Cortex of kidney (tissue), 1 donor: Measurements from ENCODE around the gene DEDD.

Source experiments
- DNase-seq: peaks from one replicate; lab custom pipeline; 2025; lab: John Stamatoyannopoulos, UW

The DEDD gene, protein sequence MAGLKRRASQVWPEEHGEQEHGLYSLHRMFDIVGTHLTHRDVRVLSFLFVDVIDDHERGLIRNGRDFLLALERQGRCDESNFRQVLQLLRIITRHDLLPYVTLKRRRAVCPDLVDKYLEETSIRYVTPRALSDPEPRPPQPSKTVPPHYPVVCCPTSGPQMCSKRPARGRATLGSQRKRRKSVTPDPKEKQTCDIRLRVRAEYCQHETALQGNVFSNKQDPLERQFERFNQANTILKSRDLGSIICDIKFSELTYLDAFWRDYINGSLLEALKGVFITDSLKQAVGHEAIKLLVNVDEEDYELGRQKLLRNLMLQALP

DNA sequence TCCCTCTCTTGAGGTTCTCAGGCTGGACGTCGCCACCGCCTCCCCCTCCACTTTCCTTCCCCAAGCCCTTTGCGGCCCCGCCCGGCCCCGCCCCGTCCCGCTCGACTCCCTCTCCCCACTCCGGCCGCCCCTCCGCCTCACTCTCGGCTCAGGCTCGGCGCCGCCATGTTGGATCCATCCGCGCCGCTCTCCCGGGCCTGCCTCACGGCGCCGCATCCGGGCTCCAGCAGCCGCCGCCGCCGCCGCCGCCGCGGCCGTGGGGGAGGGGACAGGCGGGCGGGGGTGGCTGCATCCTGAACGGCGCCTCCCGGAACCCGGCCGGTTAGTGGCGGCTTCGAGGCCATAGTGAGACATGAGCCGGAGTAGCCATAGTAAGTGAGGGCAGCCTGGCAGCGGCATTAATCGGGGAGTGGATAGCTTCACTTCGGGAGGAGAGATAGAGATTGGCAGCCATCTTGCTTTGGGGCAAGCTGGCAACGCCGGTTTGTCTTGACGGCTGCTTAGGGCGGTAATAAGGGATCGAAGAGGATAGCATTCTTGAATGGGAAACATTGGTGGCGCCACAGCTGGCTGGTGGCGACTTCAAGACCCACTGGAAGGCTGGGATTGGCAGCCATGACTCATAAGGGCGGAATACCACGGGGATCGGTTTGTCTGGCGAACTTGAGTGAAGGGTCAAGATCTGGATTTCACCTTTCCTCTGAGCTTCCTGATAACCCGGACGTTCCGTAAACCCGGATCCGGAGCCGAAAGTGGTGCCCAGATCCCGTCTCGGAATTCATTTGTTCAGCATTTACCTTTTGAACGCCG, at the start of gene DEDD:
DEDD (minus strand) TSS at position 258 of the 810 bp plus-strand sequence. CDS start 8,205 bp downstream, outside the sequence.
- peak; percentile 59 for DNase-seq

DNA sequence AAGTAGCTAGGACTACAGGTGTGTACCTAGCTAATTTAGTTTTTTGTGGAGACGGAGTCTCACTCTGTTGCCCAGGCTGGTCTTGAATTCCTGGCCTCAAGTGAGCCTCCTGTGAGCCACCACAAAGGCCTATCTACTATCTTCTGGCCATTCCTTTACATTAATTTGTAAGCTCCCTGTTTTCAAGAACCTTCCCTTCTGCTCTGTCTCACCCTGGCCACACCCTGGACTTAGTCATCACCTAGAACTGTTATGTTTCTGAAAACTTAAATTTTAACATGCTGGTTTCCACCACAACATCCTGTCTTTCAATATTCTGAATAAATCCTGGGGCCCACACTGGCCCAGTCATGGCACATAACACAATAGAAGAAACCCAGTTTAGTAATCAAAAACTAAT, 49.7 kb upstream of the DEDD start:
- no peak for DNase-seq

DNA sequence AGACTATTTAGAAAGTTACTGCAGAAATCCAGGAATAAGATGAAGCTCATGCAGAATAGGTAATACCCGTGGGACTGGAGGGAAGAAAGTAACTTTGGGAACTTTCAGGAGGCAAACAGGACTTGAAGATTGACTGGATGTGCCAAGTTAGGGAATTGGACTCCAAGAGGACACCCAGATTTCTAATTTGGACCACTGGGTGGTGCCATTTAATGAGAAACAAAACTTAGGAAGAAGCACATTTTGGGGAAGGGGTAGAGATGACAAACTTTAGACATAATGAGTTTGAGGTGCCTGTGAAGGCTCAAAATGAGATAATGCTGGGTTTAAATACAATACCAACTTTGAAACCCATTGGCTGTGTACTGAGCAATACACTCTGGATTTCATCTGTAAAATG, 48.2 kb upstream of the DEDD start:
- no peak for DNase-seq

DNA sequence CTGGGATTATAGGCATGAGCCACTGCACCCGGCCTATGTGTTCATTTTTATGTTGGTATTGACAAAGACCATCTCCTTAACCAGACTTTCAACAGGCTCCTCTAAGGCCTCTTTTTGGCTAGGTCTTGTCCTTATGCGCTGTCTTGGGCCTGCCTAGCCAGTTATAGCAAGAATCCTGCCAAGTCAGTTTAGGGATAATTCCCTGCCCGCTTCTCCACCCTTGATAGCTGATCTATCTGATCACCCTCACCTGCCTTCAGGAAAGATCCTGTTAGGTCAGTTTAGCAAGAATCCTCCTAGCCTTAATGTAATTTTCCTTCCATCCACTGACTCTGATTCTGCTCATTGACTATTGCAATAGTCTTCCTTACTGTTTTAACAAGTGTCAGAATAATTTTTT, 47.2 kb upstream of the DEDD start:
- no peak for DNase-seq

DNA sequence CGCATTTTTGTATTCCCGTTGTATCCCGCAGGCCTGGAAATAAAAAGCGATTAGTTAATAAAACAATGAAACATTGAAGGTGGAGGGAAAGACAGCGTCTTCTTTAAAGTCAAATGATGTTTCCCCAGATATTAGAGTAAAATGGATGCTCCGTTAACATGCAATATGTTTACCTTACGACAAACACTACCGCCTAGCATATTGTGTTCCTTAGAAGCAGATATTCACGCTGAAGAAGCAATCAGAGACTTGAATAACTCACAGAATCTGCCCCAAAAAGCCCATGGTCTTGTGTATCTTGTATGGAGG, 45.4 kb upstream of the DEDD start:
- DNase-seq, result no peak

DNA sequence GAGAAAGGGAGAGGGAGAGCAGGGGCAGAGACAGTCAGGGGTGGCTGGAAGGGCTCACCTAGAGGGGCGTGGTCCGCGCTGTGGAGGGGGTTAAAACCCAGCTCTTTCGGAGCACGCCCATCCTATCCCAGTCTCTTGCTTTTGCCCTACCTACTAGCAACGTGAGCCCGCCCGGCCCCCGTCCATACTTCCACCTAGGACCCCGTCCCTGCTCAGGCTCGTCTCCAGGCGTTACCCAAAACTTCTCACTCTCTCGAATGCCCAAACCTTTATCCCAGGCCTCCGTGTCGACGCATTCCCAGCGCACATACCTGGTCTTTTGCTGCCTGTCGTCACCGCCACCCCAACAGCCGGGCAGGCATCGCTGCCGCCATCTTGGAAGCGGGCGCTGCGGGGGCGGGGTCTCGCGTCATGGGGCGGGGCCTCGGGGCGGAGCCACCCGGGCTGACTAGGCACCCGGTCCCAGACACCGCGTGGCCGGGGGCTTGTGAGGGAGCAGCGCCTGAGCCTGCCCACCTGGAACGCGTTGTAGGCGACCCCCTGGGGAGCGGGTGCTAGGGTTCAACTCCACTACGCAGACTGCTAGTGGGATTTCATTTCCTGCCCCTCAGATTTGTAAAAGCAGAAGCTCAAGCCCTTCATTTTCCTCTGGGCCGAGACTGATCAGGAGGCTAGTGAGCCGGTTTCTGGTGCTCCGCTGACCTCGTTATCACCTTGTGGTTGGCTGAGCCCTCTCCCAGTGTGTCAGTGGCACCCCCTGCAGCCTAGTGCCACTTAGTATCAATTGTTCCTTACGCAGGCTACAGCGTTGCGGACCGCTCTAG, 44.9 kb upstream of the DEDD start, which contains the start of gene B4GALT3:
B4GALT3 (minus strand) TSS at position 396 of the 824 bp plus-strand sequence. CDS start 1,447 bp downstream, outside the sequence.
- peak; percentile 61 for DNase-seq

DNA sequence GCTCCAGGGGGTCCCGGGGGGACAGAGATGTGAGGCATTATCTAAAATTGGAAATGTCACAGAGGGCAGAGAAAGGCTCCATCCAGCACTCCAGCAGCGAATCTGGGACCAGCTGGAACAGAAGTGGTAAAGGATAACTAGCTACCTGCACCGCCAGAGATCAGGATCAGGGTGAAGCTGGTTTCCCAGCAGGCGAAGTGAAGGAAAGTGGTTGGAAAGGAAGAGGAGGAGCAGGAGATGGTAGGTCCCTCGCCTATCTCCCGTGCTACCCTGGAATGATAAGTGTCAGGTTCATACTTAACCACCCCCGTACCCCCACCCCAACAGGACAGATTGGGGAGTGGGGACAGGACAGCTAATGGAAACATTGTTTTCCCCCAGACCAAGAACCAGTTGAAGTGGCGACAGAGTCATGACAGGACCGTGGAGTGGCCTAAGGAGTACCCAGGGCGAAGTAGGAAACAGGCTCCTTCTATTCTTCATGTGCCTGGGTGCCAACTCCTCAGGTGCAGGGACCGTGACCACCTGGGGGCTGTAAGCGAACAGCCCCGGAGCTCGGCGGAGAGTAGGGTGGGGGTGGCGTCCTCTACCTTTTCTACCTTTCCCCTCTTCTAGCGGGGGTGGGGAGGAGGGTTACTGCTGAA, 44.1 kb upstream of the DEDD start:
- no peak for DNase-seq

DNA sequence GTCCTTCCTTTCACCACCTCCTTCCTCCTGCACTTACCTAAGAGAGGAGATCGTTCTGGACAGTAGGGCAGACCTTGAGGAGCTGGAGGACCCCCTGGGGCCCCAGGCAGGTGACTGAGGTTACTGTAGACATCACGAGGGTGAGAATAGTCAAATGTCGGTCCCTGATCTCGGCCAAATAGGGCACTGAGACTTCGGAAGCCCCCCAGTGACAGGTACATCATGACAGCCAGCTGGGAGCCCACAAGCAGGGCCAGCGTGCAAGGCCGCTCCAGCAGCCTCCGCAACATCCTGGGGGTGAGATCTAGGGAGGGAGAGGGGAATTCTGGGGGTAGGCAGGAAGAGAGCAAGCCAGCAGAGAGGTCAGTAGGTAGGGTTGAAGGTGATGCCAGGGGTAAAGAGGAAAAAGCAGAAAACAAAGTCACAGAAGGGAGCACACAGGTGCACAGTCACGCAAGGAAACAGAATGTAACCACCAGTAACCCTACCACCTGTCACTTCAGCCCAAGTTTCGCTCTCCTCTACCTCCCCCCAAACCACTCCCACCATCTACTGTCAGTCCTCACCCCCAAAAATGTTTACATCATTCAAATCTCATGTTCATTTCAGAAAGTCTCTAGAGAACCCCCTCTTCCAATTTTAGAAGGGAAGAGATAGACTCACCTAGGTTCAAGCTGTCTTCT, 43.4 kb upstream of the DEDD start:
- DNase-seq, result no peak

DNA sequence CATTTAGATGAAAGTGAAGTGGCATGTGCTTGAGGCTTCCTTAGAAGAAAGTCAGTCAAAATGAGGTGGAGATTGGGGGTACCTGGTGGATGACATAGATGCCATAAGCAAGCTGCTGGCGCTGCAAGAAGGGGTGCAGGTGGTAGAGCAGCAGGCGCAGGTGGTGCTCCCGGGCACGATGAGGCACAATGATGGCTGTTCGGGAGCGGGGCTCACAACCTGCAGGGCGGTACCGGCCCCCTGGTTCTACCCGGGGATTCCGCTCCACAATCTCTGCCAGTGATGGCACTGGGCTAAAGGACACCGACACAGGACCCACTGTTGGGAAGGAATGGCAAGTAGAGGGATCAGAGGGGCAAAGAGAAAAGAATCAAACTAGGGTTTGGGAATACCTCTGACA, 42.4 kb upstream of the DEDD start:
- DNase-seq, result no peak

DNA sequence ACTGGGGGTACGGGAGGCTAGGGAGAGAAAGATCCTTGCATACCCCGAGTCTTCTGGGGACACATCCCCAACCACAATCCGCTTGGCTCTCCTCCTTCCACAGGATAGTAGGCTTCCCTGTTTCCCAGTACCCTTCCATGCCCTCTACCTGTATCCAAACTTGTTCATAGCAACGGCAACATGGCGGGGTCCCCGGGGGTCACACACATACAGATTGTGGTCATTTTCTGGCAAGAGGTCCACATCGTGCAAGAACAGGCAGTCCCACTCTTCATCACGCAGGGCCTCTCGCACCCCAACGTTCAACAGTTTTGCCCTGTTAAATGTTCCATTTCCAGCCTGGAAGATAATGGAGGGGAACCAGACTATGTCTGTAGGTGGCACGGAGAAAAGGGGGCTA, 41.2 kb upstream of the DEDD start:
- no peak for DNase-seq

DNA sequence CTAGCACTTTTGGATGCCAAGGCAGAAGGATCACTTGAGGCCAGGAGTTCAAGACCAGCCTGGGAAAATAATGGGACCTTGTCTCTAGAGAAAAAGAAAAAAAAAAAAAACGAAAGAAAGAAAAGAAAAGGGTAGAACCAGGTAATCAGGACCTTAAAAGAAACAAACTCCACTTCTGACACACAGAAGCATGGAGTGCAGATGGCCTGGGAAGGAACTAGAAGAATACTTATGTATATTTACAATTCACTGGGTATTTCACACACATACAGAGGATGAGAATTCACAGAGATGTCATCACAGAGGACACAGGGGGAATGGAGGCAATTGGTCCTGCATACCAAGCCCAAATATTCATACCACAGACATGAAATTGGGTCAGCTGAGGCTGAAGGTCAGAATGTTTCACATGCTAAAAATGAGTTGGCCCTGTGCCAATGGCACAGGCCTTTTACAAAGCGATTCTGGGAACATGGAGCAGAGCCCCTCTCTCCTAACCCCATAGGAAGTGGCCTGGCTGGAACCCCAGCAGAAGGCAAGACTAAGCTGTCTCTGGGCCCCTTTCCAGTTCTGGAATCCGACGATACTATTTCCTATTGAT, 40.4 kb upstream of the DEDD start:
- DNase-seq, result no peak

DNA sequence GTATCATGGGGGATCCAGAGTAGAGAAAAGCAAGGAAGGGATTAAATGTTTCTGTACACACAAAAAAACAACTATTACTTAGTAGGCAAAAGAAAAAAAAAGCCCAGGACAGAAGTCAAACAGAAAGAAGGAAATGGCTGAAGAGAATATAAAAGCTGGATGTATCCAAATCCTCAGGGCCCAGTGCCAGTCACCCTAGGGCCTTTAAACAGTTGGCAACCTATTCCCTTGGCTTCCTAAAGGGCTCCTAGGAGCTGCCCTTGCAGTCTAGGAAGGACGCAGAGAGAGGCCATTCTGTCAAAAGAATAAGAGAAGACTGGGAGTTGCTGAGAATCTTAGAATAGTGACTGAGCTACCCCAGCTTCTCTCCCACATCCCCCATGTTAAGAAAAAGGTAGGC, 39.9 kb upstream of the DEDD start:
- DNase-seq, result no peak

DNA sequence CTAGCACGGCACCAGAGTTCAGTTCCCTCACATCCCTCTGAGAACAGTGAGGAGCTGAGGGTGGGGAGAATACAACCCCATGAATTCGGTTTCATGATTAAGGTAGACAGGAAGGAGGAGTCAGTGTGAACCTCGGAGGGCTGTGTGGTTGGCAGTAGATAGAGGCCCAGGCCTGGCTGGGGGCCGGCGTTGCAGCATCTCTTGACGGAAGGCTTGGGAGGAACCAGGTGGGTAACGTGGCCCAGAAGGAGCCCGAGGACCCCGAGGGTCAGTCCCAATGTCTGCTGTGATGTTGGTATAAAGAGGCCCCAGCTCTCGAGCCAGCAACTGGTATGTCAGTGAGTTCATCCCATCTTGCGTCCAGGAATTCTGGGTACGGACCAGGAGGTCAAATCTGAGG, 39.2 kb upstream of the DEDD start:
- DNase-seq, result no peak

DNA sequence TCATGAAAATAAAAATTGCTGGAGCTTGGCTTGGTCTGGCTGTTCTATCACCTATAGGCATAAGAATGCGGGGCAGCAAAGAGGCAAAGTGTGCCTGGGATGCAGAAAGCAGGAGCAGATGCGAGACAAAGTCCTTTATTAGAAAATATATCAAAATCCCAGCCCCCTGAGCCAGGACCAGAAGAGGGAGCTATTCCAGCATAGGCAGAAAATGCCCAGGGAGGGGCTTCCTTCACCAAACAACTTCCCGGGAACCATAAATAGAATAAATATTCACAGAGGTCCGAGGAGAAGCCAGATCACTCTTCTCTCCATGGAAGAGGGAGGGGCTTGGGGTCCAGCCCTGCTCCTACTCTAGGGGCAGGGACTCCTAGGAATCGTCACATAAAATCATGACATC, 38.7 kb upstream of the DEDD start:
- DNase-seq, result no peak

DNA sequence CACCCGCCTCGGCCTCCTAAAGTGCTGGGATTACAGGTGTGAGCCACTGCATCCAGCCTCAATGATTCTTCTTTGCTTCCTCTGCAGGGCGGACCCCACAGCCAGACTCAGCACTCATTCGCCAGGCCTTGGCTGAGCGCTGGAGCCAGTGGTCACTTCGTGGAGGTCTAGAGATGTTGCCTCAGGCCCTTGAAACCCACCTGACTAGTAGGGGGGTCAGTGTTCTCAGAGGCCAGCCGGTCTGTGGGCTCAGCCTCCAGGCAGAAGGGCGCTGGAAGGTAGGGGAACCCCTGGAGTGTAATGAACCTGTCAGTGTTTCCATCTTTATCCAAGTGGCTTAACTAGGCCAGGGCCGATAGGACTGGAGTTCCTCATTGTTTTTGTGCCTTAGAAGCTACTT, 36.4 kb upstream of the DEDD start:
- DNase-seq, result no peak

DNA sequence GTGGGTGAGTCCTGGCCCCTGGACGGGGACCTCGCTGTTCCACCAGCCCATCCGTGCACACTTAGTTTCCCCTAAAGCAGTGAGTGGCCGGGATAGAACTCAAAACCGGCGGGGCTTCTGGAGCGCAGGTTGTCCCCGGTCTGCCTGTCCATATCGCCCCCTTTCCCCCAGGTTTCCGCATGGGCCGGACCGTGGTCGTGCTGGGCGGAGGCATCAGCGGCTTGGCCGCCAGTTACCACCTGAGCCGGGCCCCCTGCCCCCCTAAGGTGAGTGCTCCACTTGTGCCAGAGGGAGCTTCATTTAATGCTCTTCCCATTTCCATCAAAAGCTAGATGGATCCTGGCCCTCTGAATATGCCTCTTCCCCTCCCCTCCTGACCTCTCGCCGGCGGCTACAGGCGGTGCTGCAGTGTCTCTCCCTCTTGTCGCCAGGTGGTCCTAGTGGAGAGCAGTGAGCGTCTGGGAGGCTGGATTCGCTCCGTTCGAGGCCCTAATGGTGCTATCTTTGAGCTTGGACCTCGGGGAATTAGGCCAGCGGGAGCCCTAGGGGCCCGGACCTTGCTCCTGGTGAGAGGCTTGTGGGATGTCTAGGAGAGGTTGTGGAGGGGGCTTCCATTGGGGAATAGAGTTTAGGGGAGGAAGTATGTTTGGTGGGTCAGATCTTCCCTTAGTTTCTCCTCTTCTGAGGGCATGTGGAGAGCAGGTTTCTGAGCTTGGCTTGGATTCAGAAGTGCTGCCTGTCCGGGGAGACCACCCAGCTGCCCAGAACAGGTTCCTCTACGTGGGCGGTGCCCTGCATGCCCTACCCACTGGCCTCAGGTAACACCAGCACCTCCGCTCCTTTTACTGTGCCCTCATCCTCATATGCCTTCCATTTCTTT, 34.4 kb upstream of the DEDD start:
- no peak for DNase-seq

DNA sequence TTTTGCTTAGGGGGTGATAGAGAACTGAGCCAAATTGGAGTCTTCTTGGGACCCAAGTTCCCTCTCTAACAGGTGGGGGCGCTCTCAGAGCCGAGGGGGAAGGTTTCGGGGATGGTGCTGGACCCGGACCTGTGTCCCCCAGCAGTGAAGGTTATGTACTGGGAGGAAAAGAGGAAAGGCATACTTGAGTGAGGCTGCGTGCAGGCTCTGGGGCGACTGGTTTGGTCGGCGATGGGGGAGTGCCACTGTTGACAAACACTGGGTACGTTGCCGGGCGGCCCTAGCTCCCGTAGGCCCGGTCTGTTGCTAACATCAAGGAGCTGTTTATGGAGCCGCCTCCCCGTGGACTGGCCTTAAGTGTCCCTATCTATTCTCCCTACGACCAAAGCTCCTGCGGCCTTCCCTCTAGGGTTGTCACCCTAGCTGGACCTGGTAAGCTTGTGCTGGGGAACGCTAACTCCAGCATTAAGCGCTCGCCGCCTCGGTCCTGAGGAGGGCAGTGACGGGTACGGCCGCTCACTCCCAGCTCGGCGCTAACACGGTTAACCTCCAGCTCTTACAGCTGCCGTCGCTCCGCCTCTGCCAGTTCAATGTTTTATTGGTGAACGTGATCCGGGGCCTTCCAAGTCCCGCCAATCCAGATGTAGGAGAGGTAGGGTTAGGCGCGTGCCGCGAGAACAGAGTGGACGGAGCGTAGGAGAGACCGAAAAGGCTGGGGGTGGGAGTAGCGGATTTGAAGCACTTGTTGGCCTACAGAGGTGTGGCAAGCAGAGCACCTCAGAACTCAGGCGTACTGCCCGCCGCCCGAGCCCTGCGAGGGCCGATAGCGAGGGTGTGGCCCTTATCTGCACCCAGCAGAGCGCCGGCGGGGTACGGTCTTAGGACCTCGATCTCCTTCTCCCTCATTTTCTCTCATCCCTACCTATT, 33.5 kb upstream of the DEDD start, which contains the start of gene PPOX:
PPOX (plus strand) TSS at position 685 of the 927 bp plus-strand sequence. CDS start 422 bp downstream, outside the sequence.
- DNase-seq, result no peak

DNA sequence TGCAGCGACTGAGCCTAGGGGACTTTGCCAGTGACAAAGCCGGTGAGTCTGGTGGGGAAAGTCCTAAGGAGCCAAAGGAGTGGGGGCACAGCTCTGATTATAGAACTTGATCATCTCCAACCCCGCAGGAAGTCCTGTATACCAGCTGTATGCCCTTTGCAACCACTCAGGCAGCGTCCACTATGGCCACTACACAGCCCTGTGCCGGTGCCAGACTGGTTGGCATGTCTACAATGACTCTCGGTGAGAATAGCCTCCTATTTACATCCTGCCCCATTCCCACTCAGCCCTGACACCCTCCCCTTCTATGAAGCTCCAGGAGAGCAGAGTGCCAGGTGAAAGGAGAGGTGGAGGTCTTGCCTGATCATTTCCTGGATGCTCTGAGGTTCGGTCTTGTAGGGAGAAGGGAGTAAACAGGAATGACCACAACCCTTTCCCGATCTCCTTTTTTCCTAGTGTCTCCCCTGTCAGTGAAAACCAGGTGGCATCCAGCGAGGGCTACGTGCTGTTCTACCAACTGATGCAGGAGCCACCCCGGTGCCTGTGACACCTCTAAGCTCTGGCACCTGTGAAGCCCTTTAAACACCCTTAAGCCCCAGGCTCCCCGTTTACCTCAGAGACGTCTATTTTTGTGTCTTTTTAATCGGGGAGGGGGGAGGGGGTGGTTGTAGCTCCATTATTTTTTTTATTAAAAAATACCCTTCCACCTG, 32.6 kb upstream of the DEDD start:
- no peak for DNase-seq
